Activated T-helper 1 cell treated with anti-CD3 and anti-CD28 coated beads, Interleukin-12 subunit alpha, Interleukin-12 subunit beta, Interleukin-2, Interleukin-4 antibody, amounts not matched to agents 30 ng/mL and 10 ng/mL and 1 ng/mL, durations not matched to agents 14 hours and 24 hours and 36 hours (primary cell): ENCODE results near the gene SLC7A6. TPM values are rescaled to one million over a fixed set of nuclear protein-coding genes. Genes with fewer than 3 reads are reported as not detected.
"Not testable (repeated sequence)": the region's sequence is repeated elsewhere in the genome, so short reads cannot be mapped to it uniquely, and the experiment has no call there.

Experiments used
- DNase-seq: peaks from one replicate; pipeline ENCODE4 v3.0.0; 2021; ENCODE audit warnings: low spot score
- H3K27ac Mint-ChIP-seq: one replicate; pipeline ENCODE4 v1.8.0; 2021; ENCODE audit warnings: mild to moderate bottlenecking, mixed read lengths
- H3K27me3 Mint-ChIP-seq: one replicate; pipeline ENCODE4 v1.8.0; 2022; ENCODE audit warnings: mild to moderate bottlenecking, moderate library complexity, mixed read lengths; ENCODE audit not compliant: insufficient read depth
- H3K36me3 Mint-ChIP-seq: one replicate; pipeline ENCODE4 v1.8.0; 2021; ENCODE audit warnings: low read depth, mixed read lengths
- H3K4me1 Mint-ChIP-seq: one replicate; pipeline ENCODE4 v1.8.0; 2021; ENCODE audit warnings: low read depth, mixed read lengths
- H3K4me3 Mint-ChIP-seq: one replicate; pipeline ENCODE4 v1.8.0; 2021; ENCODE audit warnings: mild to moderate bottlenecking, moderate library complexity, mixed read lengths
- H3K9me3 Mint-ChIP-seq: one replicate; pipeline ENCODE4 v1.8.0; 2021; ENCODE audit warnings: mixed read lengths
- intact Hi-C: fragments of 100-400 bp; cut with micrococcal nuclease; formaldehyde crosslinking; loops from one replicate; pipeline ENCODE4 v1.15.1; 2024
- total RNA-seq: library from RNA; stranded (reverse); gene quantifications from 2 replicates; pipeline ENCODE4 v1.2.3, GENCODE V29; 2022

SLC7A6 gene
- total RNA-seq, 1 donor from 2014 or later: 143 TPM

DNA sequence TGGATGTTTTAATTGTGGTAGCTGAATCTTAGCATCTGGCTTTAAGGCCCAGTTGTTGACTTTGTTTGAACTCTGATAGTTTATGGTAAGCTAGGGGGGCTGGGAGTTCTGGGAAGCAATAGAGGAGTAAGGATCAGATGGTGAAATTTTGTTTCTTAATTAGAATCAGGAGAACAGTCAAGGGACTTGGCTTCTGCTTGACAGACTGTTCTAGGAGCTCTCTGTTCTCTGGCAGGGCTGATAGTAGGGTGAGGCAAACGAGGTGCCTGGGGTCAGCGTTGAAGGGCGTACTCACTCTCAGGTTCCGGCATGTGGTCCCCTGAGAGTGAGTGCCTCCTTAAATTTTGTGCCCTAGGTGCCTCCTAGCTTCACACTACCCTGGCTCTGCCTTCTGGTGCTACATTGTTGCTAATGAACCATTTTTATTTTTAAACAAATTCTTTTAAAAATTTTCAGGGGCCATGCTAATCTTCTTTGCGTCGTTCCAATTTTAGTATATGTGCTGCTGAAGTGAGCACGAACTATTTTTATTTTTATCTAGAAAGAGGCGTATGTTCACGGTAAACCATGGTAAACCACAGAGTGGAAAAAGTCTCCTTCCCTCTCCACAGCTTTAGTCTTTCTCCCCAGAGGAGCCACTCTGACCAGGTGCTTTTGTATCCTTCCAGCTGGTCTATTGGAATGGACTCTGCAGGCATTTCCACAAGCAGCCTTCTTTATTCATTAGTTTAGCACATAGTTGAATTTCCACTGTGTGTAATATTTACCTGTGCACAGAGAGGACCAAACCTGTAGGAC lies 19.7 kb downstream of the SLC7A6 start:
- Mint-ChIP-seq H3K36me3 (peaks cover 70% of the 10 kb centered on the region), H3K27me3 (no peaks in the 10 kb centered on the region), H3K4me3 (peak overlapping the region; percentile 81), H3K4me1 (peaks cover 90% of the 10 kb centered on the region), H3K27ac (peak overlapping the region; percentile 92), H3K9me3 (no peaks in the 10 kb centered on the region)
- no peak for DNase-seq
- intact Hi-C loops: loop anchor here (1.0 to 10.0 kb wide), 4 partner anchors 9 to 901 kb away; partner anchors contain the start of genes SLC7A6 and SNTB2

- intact Hi-C loops: loop anchor here (1.0 to 10.0 kb wide), 5 partner anchors 10 to 900 kb away; partner anchors contain the start of genes SLC7A6 and SNTB2
- H3K9me3 Mint-ChIP-seq: no peaks in the 10 kb centered on the region
- peak overlapping the region; percentile 92 for H3K27ac Mint-ChIP-seq
- no peaks in the 10 kb centered on the region for H3K27me3 Mint-ChIP-seq
- H3K36me3 Mint-ChIP-seq: peaks cover 71% of the 10 kb centered on the region
- H3K4me1 Mint-ChIP-seq: peaks cover 92% of the 10 kb centered on the region
- no peak for DNase-seq
- H3K4me3 Mint-ChIP-seq: peak overlapping the region; percentile 81
Measured at GRCh38 chr16:68284847-68285246, 20.5 kb downstream of the SLC7A6 start.

- Mint-ChIP-seq H3K9me3 (no peaks in the 10 kb centered on the region), H3K36me3 (peaks cover 76% of the 10 kb centered on the region), H3K4me3 (peak overlapping the region; percentile 81), H3K27ac (peak overlapping the region; percentile 92), H3K4me1 (peaks cover 95% of the 10 kb centered on the region), H3K27me3 (no peaks in the 10 kb centered on the region)
- DNase-seq: no peak
- intact Hi-C loops: loop anchor here (1.0 to 10.0 kb wide), 4 partner anchors 15 to 899 kb away; partner anchors contain the start of genes SLC7A6 and SNTB2
Measured at GRCh38 chr16:68285683-68286082, 21.4 kb downstream of the SLC7A6 start.

GRCh38 chr16:68286153-68287074 lies 22.1 kb downstream of the SLC7A6 start:
- peak overlapping the region; percentile 81 for H3K4me3 Mint-ChIP-seq
- H3K9me3 Mint-ChIP-seq: no peaks in the 10 kb centered on the region
- H3K27me3 Mint-ChIP-seq: no peaks in the 10 kb centered on the region
- H3K27ac Mint-ChIP-seq: peak overlapping the region; percentile 92
- peaks cover 96% of the 10 kb centered on the region for H3K4me1 Mint-ChIP-seq
- peak; percentile 44 for DNase-seq
- intact Hi-C loops: loop anchor here (1.0 to 10.0 kb wide), 3 partner anchors 16 to 898 kb away; partner anchors contain the start of gene SNTB2
- peaks cover 78% of the 10 kb centered on the region for H3K36me3 Mint-ChIP-seq

GRCh38 chr16:68287276-68288251 lies 23.2 kb downstream of the SLC7A6 start:
- intact Hi-C loops: loop anchor here (5.0 to 10.0 kb wide), 2 partner anchors 195 to 897 kb away; partner anchors contain the start of gene SNTB2
- no peak for DNase-seq
- H3K9me3 Mint-ChIP-seq: no peaks in the 10 kb centered on the region
- peak overlapping the region; percentile 63 for H3K4me3 Mint-ChIP-seq
- H3K4me1 Mint-ChIP-seq: peaks cover 96% of the 10 kb centered on the region
- H3K27me3 Mint-ChIP-seq: no peaks in the 10 kb centered on the region
- peak overlapping the region; percentile 85 for H3K27ac Mint-ChIP-seq
- peaks cover 73% of the 10 kb centered on the region for H3K36me3 Mint-ChIP-seq

DNA sequence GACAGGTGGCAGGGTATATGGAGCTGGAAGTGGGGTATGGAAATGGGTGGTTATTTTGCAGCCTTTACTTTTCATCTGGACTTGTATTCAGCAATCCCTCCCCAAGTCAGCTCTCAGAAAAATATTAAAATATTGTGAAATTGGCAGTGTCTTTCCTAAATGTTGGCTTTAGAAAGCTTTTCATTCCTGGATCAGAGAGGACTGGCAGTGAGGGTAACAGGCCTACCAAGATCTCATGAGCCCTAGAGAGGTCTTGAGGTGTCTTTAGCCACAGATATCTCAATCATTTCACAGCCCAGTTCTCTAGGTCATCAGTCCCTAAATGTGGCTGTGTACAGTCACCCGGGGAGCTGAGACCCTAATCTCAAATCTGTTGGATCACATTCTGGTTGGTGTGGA lies 23.9 kb downstream of the SLC7A6 start:
- H3K36me3 Mint-ChIP-seq: peaks cover 70% of the 10 kb centered on the region
- no peaks in the 10 kb centered on the region for H3K9me3 Mint-ChIP-seq
- no peaks in the 10 kb centered on the region for H3K27me3 Mint-ChIP-seq
- H3K27ac Mint-ChIP-seq: peak overlapping the region; percentile 85
- DNase-seq: no peak
- H3K4me3 Mint-ChIP-seq: peak overlapping the region; percentile 63
- peaks cover 95% of the 10 kb centered on the region for H3K4me1 Mint-ChIP-seq
- intact Hi-C loops: loop anchor here (5.0 to 10.0 kb wide), 2 partner anchors 196 to 897 kb away; partner anchors contain the start of gene SNTB2

DNA sequence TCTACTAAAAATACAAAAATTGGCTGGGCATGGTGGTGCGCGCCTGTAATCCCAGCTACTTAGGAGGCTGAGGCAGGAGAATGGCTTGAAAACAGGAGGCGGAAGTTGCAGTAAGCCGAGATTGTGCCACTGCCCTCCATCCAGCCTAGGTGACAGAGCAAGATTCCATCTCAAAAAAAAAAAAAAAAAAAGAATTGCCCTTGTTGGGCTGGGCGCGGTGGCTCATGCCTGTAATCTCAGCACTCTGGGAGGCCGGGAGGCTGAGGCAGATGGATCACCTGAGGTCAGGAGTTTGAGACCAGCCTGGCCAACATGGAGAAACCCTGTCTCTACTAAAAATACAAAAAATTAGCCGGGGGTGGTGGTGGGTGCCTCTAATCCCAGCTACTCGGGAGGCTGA lies 24.5 kb downstream of the SLC7A6 start:
- DNase-seq, H3K9me3 Mint-ChIP-seq, H3K27me3 Mint-ChIP-seq: not testable (repeated sequence)
- H3K4me1 Mint-ChIP-seq: peaks cover 95% of the 10 kb centered on the region
- H3K4me3 Mint-ChIP-seq: peak overlapping the region; percentile 67
- peaks cover 71% of the 10 kb centered on the region for H3K36me3 Mint-ChIP-seq
- intact Hi-C loops: loop anchor here (1.0 to 10.0 kb wide), 6 partner anchors 7 to 896 kb away; partner anchors contain the start of genes SLC7A6, SLC7A6OS and SNTB2
- H3K27ac Mint-ChIP-seq: peak overlapping the region; percentile 97

GRCh38 chr16:68289202-68289601 lies 24.9 kb downstream of the SLC7A6 start:
- Mint-ChIP-seq H3K36me3 (peaks cover 72% of the 10 kb centered on the region), H3K9me3 (no peaks in the 10 kb centered on the region), H3K27ac (peak overlapping the region; percentile 97), H3K4me3 (peak overlapping the region; percentile 67), H3K4me1 (peaks cover 95% of the 10 kb centered on the region), H3K27me3 (no peaks in the 10 kb centered on the region)
- DNase-seq: no peak
- intact Hi-C loops: loop anchor here (1.0 to 10.0 kb wide), 6 partner anchors 8 to 896 kb away; partner anchors contain the start of genes SLC7A6, SLC7A6OS and SNTB2

DNA sequence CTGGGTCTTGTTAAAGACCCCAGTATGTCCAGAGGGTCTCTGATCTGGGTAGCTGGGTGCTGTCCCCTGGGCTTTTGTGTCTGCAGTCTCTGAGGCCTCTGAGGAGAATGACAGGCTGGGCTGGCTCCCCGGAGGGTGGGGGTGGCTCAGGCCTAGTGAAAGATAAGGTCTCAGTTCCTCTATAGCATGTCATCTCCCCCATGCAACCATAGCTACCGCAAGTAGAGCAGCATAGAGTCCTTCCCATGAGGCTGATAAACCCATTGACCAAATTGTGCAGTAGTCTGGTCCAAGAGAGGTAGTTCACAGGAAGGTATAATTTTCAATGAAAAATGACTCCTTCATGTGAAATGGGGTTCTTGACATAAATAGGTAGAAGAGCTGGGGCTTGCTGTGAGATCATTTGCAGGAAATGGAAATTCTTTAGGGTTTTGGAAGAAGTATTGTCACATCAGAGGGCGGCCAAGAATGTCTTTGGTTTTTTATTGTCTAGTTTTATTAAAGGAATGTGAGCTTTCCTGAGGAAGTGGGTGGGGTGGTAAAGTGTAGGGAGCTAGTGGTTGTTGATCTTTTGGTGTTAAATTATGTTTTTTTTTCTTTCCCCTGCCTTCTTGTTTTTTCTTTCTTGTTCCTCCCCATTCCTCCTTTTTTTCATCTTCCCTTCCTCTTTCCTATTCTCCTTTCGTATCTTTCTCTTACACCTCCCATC lies 25.4 kb downstream of the SLC7A6 start:
- Mint-ChIP-seq H3K27me3 (no peaks in the 10 kb centered on the region), H3K36me3 (peaks cover 69% of the 10 kb centered on the region), H3K27ac (peak overlapping the region; percentile 97), H3K4me3 (peak overlapping the region; percentile 67), H3K4me1 (peaks cover 92% of the 10 kb centered on the region), H3K9me3 (no peaks in the 10 kb centered on the region)
- DNase-seq: peak; percentile 40
- intact Hi-C loops: loop anchor here (1.0 to 10.0 kb wide), 6 partner anchors 8 to 895 kb away; partner anchors contain the start of genes SLC7A6, SLC7A6OS and SNTB2

GRCh38 chr16:68290450-68290849 lies 26.1 kb downstream of the SLC7A6 start:
- no peak for DNase-seq
- H3K4me3 Mint-ChIP-seq: peak overlapping the region; percentile 67
- peaks cover 69% of the 10 kb centered on the region for H3K36me3 Mint-ChIP-seq
- H3K4me1 Mint-ChIP-seq: peaks cover 88% of the 10 kb centered on the region
- H3K9me3 Mint-ChIP-seq: no peaks in the 10 kb centered on the region
- peak overlapping the region; percentile 97 for H3K27ac Mint-ChIP-seq
- intact Hi-C loops: no loop called here
- H3K27me3 Mint-ChIP-seq: no peaks in the 10 kb centered on the region

GRCh38 chr16:68291227-68291626 lies 26.9 kb downstream of the SLC7A6 start:
- no peak for DNase-seq
- H3K27me3 Mint-ChIP-seq: no peaks in the 10 kb centered on the region
- H3K9me3 Mint-ChIP-seq: no peaks in the 10 kb centered on the region
- intact Hi-C loops: no loop called here
- peak overlapping the region; percentile 48 for H3K4me3 Mint-ChIP-seq
- H3K36me3 Mint-ChIP-seq: peaks cover 72% of the 10 kb centered on the region
- peaks cover 84% of the 10 kb centered on the region for H3K4me1 Mint-ChIP-seq
- H3K27ac Mint-ChIP-seq: peak overlapping the region; percentile 80
